WTC11 (cell line): Measurements from ENCODE around the gene DEPDC5. TPM values are rescaled to one million over a fixed set of nuclear protein-coding genes. Genes with fewer than 3 reads are reported as not detected.

Experiments used
- ATAC-seq: fragments of 200-7000 bp; cut with Tn5 transposase; 2 replicates; pipeline ENCODE4 v1.10.0; 2021; ENCODE audit warnings: mild to moderate bottlenecking, moderate library complexity
- CTCF ChIA-PET: fragments of 300-600 bp; sonication (Branson Sonifier 250); formaldehyde crosslinking; loops from one replicate; lab custom pipeline; 2021; ENCODE audit warnings: antibody characterized with exemption; lab: Charles Lee
- POLR2A ChIA-PET: fragments of 350-600 bp; sonication (Branson Sonifier 250); formaldehyde crosslinking; loops from one replicate; lab custom pipeline; 2021; ENCODE audit warnings: antibody characterized with exemption; lab: Charles Lee
- DNase-seq: peaks from one replicate; pipeline ENCODE4 v3.0.0; 2021; ENCODE audit warnings: low spot score
- H3K27ac Mint-ChIP-seq: 2 replicates; pipeline ENCODE4 v1.8.0; 2021; ENCODE audit warnings: mixed read lengths
- H3K27me3 Mint-ChIP-seq: 2 replicates; pipeline ENCODE4 v1.8.0; 2021; ENCODE audit warnings: low read depth, mild to moderate bottlenecking, moderate library complexity, mixed read lengths
- H3K36me3 Mint-ChIP-seq: 2 replicates; pipeline ENCODE4 v1.8.0; 2021; ENCODE audit warnings: mixed read lengths
- H3K4me1 Mint-ChIP-seq: 2 replicates; pipeline ENCODE4 v1.8.0; 2022; ENCODE audit warnings: mixed read lengths
- H3K4me3 Mint-ChIP-seq: 2 replicates; pipeline ENCODE4 v1.8.0; 2021; ENCODE audit warnings: mild to moderate bottlenecking, moderate library complexity, mixed read lengths
- H3K9me3 Mint-ChIP-seq: 2 replicates; pipeline ENCODE4 v1.8.0; 2021; ENCODE audit warnings: mixed read lengths
- ATF1 ChIP-seq: sonication (generic); formaldehyde crosslinking; IDR thresholded peaks from 2 replicates; pipeline ENCODE4 v1.8.1; 2023; ENCODE audit warnings: mild to moderate bottlenecking, moderate library complexity, missing genetic modification reagents
- CTCF ChIP-seq: fragments of 200-600 bp; IDR thresholded peaks from 2 replicates; pipeline ENCODE4 v1.8.0; 2022; ENCODE audit warnings: antibody characterized with exemption
- E2F4 ChIP-seq: sonication (generic); formaldehyde crosslinking; IDR thresholded peaks from 2 replicates; pipeline ENCODE4 v1.8.1; 2022; ENCODE audit warnings: low read depth, mild to moderate bottlenecking, moderate library complexity, missing genetic modification reagents, borderline replicate concordance
- ELF4 ChIP-seq: sonication (generic); formaldehyde crosslinking; IDR thresholded peaks from 2 replicates; pipeline ENCODE4 v1.8.1; 2022; ENCODE audit warnings: low read depth, mild to moderate bottlenecking, moderate library complexity, missing genetic modification reagents
- ERG ChIP-seq: fragments of 250-450 bp; sonication (Bioruptor Pico); IDR thresholded peaks from 2 replicates; pipeline ENCODE4 v1.8.0; 2021; ENCODE audit warnings: mild to moderate bottlenecking
- IRF1 ChIP-seq: sonication (generic); formaldehyde crosslinking; IDR thresholded peaks from 2 replicates; pipeline ENCODE4 v1.8.0; 2023; ENCODE audit warnings: missing genetic modification reagents
- IRF2 ChIP-seq: sonication (generic); formaldehyde crosslinking; IDR thresholded peaks from 2 replicates; pipeline ENCODE4 v1.8.0; 2022; ENCODE audit warnings: low read depth, missing genetic modification reagents, borderline replicate concordance
- JAZF1 ChIP-seq: fragments of 250-450 bp; sonication (Bioruptor Pico); IDR thresholded peaks from 2 replicates; pipeline ENCODE4 v1.9.0; 2021; ENCODE audit warnings: moderate library complexity, mild to moderate bottlenecking, inconsistent platforms
- NFATC4 ChIP-seq: fragments of 250-450 bp; sonication (Bioruptor Pico); IDR thresholded peaks from 2 replicates; pipeline ENCODE4 v1.9.0; 2021; ENCODE audit warnings: mild to moderate bottlenecking
- NR1H2 ChIP-seq: sonication (generic); formaldehyde crosslinking; IDR thresholded peaks from 2 replicates; pipeline ENCODE4 v1.9.0; 2021; ENCODE audit warnings: mild to moderate bottlenecking, moderate library complexity, missing genetic modification reagents
- NR3C1 ChIP-seq: sonication (generic); formaldehyde crosslinking; conservative IDR thresholded peaks from 2 replicates; pipeline ENCODE4 v1.8.1; 2023; ENCODE audit warnings: low read depth, mild to moderate bottlenecking, missing genetic modification reagents
- PRRX2 ChIP-seq: fragments of 250-450 bp; sonication (Bioruptor Pico); IDR thresholded peaks from 2 replicates; pipeline ENCODE4 v1.8.0; 2021; ENCODE audit warnings: mild to moderate bottlenecking
- TEAD1 ChIP-seq: sonication (generic); formaldehyde crosslinking; IDR thresholded peaks from 2 replicates; pipeline ENCODE4 v1.8.0; 2022; ENCODE audit warnings: mild to moderate bottlenecking, missing genetic modification reagents
- TEAD4 ChIP-seq: sonication (generic); formaldehyde crosslinking; IDR thresholded peaks from 2 replicates; pipeline ENCODE4 v1.8.0; 2022; ENCODE audit warnings: mild to moderate bottlenecking, missing genetic modification reagents
- ZBTB21 ChIP-seq: sonication (generic); formaldehyde crosslinking; IDR thresholded peaks from 2 replicates; pipeline ENCODE4 v1.8.1; 2023; ENCODE audit warnings: mild to moderate bottlenecking, missing genetic modification reagents, borderline replicate concordance
- ZNF219 ChIP-seq: sonication (generic); formaldehyde crosslinking; IDR thresholded peaks from 2 replicates; pipeline ENCODE4 v1.8.0; 2023; ENCODE audit warnings: missing genetic modification reagents, mild to moderate bottlenecking, borderline replicate concordance
- ZNF317 ChIP-seq: sonication (generic); formaldehyde crosslinking; IDR thresholded peaks from 2 replicates; pipeline ENCODE4 v1.8.1; 2023; ENCODE audit warnings: low read depth, mild to moderate bottlenecking, moderate library complexity, missing genetic modification reagents, borderline replicate concordance
- ZNF423 ChIP-seq: fragments of 250-450 bp; sonication (Bioruptor Pico); IDR thresholded peaks from 2 replicates; pipeline ENCODE4 v2.1.2; 2022; ENCODE audit warnings: mild to moderate bottlenecking, moderate library complexity
- ZSCAN18 ChIP-seq: fragments of 250-450 bp; sonication (Bioruptor Pico); IDR thresholded peaks from 2 replicates; pipeline ENCODE4 v2.1.2; 2022; ENCODE audit warnings: mild to moderate bottlenecking, moderate library complexity
- total RNA-seq: library from RNA; stranded (reverse); gene quantifications from 3 replicates; pipeline ENCODE4 v1.2.3, GENCODE V29; 2021
- TF ChIP-seq, protein P1 (sequence below): sonication (generic); formaldehyde crosslinking; IDR thresholded peaks from 2 replicates; pipeline ENCODE4 v1.8.0; 2023; ENCODE audit warnings: mild to moderate bottlenecking, missing genetic modification reagents
- TF ChIP-seq, protein P2 (sequence below): sonication (generic); formaldehyde crosslinking; IDR thresholded peaks from 2 replicates; pipeline ENCODE4 v1.8.1; 2023; ENCODE audit warnings: mild to moderate bottlenecking, moderate library complexity, missing genetic modification reagents
- TF ChIP-seq, protein P3 (sequence below): sonication (generic); formaldehyde crosslinking; IDR thresholded peaks from 2 replicates; pipeline ENCODE4 v1.8.0; 2022; ENCODE audit warnings: mild to moderate bottlenecking, missing genetic modification reagents

DEPDC5 gene
- total RNA-seq, 1 experiment from 2014 or later, result 40.5 TPM

DNA sequence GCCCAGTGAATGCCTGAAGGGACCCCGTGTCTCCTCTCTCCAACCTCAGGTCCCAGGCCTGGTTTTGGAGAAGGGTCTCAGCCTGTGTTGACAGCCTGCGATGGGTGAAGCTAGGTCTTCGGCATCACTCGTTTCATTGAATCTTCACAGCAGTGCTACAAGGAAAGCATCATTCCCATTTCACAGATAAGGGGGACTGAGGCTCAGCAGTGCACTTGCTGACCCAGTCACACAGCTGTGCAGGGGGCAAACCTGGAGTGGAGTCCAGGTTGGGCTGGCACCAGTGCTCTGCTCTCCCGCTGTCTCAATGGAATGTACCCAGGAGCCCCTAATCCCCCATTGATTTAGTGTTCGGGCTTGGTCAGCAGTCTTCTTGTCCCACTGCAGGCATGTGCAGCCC is 179.6 kb downstream of the DEPDC5 start (continued):
- TF ChIP-seq IRF2 (CRISPR knock-in tag) (no peak), NR3C1 (CRISPR knock-in tag) (no peak), ERG (CRISPR knock-in tag) (no peak), CTCF (no peak), ZNF317 (CRISPR knock-in tag) (no peak), ZNF423 (CRISPR knock-in tag) (no peak), TEAD4 (CRISPR knock-in tag) (no peak), JAZF1 (CRISPR knock-in tag) (no peak), NFATC4 (CRISPR knock-in tag) (no peak), IRF1 (CRISPR knock-in tag) (no peak)

DNA sequence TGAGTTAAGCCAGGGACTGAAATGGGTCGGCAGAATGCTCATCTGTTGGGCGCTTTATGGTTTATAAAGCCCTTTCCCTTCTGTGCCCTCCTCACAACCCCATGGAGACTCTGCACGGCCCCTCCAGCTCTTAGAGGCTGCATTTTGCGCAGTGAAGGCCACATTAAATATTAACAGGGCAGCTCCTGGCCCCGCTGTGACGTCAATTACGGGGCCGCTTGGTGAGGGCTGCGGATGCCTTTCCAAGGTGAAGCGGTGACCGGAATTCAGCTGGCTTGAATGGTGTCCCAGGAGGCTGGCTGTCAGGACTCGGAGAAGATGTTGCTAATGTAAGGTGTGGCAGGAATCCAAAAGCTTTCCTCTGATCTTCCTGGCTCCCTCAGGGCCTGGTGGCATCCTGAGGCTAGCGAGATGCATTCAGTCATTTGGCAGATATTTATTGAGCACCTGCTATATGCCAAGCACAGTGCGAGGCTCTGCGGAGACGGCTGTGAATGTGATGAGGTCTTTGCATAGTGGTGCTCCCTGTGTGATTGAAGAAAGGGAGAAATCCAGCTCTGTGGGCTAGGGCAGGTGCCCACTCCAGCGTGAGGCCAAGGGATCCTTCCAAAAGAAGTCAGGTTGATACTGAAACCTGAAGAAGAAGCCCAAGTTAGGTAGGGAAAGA is 180.1 kb downstream of the DEPDC5 start:
- ATAC-seq (no peak), DNase-seq (no peak)
- ChIA-PET CTCF (interaction anchor here (1.6 kb wide), 1 partner anchor 37 kb away, joined by 7 read pairs; no protein-coding TSS in a partner anchor), POLR2A (interaction anchor here (0.5 kb wide), 1 partner anchor 34 kb away, joined by 3 read pairs; no protein-coding TSS in a partner anchor)
- Mint-ChIP-seq H3K9me3 (no peaks in the 10 kb centered on the region), H3K27me3 (no peaks in the 10 kb centered on the region), H3K4me1 (peaks cover 12% of the 10 kb centered on the region), H3K36me3 (no peaks in the 10 kb centered on the region), H3K27ac (no peak overlapping the region), H3K4me3 (no peak overlapping the region)
- TF ChIP-seq TEAD1 (CRISPR knock-in tag) (no peak), E2F4 (CRISPR knock-in tag) (no peak), ZNF219 (CRISPR knock-in tag) (no peak), ZNF317 (CRISPR knock-in tag) (no peak), ELF4 (no peak), ZBTB21 (no peak), NR1H2 (CRISPR knock-in tag) (no peak), PRRX2 (CRISPR knock-in tag) (no peak), ZSCAN18 (no peak), ATF1 (no peak)
- TF ChIP-seq, protein P1, sequence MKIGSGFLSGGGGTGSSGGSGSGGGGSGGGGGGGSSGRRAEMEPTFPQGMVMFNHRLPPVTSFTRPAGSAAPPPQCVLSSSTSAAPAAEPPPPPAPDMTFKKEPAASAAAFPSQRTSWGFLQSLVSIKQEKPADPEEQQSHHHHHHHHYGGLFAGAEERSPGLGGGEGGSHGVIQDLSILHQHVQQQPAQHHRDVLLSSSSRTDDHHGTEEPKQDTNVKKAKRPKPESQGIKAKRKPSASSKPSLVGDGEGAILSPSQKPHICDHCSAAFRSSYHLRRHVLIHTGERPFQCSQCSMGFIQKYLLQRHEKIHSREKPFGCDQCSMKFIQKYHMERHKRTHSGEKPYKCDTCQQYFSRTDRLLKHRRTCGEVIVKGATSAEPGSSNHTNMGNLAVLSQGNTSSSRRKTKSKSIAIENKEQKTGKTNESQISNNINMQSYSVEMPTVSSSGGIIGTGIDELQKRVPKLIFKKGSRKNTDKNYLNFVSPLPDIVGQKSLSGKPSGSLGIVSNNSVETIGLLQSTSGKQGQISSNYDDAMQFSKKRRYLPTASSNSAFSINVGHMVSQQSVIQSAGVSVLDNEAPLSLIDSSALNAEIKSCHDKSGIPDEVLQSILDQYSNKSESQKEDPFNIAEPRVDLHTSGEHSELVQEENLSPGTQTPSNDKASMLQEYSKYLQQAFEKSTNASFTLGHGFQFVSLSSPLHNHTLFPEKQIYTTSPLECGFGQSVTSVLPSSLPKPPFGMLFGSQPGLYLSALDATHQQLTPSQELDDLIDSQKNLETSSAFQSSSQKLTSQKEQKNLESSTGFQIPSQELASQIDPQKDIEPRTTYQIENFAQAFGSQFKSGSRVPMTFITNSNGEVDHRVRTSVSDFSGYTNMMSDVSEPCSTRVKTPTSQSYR, result no peak
- TF ChIP-seq, protein P2, sequence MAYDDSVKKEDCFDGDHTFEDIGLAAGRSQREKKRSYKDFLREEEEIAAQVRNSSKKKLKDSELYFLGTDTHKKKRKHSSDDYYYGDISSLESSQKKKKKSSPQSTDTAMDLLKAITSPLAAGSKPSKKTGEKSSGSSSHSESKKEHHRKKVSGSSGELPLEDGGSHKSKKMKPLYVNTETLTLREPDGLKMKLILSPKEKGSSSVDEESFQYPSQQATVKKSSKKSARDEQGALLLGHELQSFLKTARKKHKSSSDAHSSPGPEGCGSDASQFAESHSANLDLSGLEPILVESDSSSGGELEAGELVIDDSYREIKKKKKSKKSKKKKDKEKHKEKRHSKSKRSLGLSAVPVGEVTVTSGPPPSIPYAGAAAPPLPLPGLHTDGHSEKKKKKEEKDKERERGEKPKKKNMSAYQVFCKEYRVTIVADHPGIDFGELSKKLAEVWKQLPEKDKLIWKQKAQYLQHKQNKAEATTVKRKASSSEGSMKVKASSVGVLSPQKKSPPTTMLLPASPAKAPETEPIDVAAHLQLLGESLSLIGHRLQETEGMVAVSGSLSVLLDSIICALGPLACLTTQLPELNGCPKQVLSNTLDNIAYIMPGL (CRISPR knock-in tag), result no peak
- TF ChIP-seq, protein P3, sequence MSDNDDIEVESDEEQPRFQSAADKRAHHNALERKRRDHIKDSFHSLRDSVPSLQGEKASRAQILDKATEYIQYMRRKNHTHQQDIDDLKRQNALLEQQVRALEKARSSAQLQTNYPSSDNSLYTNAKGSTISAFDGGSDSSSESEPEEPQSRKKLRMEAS, result no peak
